ENCODE results near the gene PRR22. TPM values are rescaled to one million over a fixed set of nuclear protein-coding genes. Genes with fewer than 3 reads are reported as not detected.

PRR22 gene
- total RNA-seq, 1 experiment from 2014 or later, result 8.1 TPM

DNA sequence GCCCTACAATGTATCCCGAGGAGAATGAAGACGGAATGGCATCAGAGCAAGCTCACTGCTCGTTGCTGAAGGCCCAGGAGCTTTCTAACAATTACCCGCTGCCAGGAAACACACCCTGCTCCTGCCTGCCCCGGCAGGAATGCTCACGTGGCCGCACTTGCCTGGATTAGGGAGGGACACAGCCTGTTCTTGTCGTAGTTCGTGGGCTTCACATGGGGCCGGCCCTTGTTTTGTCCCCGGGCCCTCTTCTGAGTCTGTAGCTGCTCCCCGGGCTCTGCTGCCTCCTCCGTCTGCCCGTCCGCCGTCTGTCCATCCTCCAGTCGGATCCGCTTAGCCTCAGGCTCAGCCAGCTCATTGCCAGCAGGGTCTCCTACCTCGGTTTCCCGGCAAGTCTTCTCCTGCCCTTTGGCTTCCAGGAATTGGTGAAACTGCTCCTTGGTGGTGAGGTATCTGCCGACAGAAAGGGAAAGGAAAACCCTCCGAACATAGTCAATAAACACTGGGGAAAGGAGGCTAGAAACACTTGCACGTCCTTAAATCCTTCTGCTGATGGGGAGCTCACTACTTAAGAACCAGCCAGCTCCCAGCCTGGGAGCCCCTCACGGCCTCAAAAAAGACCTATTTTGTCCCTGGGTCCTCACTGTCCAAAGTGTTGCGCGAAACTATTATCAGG lies 5.5 kb upstream of the PRR22 start:
- H3K4me1 ChIP-seq (ENCODE audit: insufficient read depth, low read length), result no peaks in the 10 kb centered on the region
- no peaks in the 10 kb centered on the region; a peak in 2 of 5 replicates for H3K9me3 Mint-ChIP-seq
- no peak overlapping the region for H2AK5ac ChIP-seq (ENCODE audit: insufficient read length, low read length)
- no peak overlapping the region for H4K8ac ChIP-seq (replicated peaks; ENCODE audit: insufficient read length, low read depth, low read length)
- peaks cover 0 to 8% of the 10 kb centered on the region in 2 experiments; a peak in 3 of 4 replicates for H3K4me1 Mint-ChIP-seq
- H3K4me3 Mint-ChIP-seq, result peak overlapping the region; percentile 100
- no peak overlapping the region for H2BK120ac ChIP-seq (ENCODE audit: low read depth, low read length, poor library complexity, severe bottlenecking)
- H3K9ac ChIP-seq (ENCODE audit: extremely low read depth, insufficient read length, low read length), result no peak overlapping the region
- peak overlapping the region; percentile 28 for H3K4me2 ChIP-seq (ENCODE audit: insufficient read depth, insufficient read length, low read length)
- TF ChIP-seq, protein P1, sequence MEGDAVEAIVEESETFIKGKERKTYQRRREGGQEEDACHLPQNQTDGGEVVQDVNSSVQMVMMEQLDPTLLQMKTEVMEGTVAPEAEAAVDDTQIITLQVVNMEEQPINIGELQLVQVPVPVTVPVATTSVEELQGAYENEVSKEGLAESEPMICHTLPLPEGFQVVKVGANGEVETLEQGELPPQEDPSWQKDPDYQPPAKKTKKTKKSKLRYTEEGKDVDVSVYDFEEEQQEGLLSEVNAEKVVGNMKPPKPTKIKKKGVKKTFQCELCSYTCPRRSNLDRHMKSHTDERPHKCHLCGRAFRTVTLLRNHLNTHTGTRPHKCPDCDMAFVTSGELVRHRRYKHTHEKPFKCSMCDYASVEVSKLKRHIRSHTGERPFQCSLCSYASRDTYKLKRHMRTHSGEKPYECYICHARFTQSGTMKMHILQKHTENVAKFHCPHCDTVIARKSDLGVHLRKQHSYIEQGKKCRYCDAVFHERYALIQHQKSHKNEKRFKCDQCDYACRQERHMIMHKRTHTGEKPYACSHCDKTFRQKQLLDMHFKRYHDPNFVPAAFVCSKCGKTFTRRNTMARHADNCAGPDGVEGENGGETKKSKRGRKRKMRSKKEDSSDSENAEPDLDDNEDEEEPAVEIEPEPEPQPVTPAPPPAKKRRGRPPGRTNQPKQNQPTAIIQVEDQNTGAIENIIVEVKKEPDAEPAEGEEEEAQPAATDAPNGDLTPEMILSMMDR (conservative IDR thresholded peaks at IDR 0.05), result no peak
- no peak overlapping the region for H3T11ph ChIP-seq (ENCODE audit: low read length)
- H3K79me1 ChIP-seq (ENCODE audit: insufficient read depth, low read depth, low read length, poor library complexity, severe bottlenecking), result no peaks in the 10 kb centered on the region
- no peak overlapping the region for H3K23ac ChIP-seq (ENCODE audit: insufficient read length, low read depth, low read length)
- no peak overlapping the region for H2BK20ac ChIP-seq (ENCODE audit: low read depth, low read length, poor library complexity, severe bottlenecking)
- H3K56ac ChIP-seq (ENCODE audit: insufficient read length, low read depth, low read length), result no peak overlapping the region
- no peaks in the 10 kb centered on the region for H3K79me2 ChIP-seq (ENCODE audit: insufficient read depth, low read length)
- no peak overlapping the region for H2AFZ ChIP-seq (ENCODE audit: low read length)
- H3K36me3 Mint-ChIP-seq (ENCODE audit: insufficient read depth in 1 of 3, low read depth in 3 of 3), result peaks cover 23 to 45% (median 38%) of the 10 kb centered on the region in 3 experiments
- H3K14ac ChIP-seq (ENCODE audit: insufficient read depth, low read length), result no peak overlapping the region
- H3K4ac ChIP-seq (ENCODE audit: low read depth, low read length), result no peak overlapping the region
- no peak overlapping the region for H4K91ac ChIP-seq (ENCODE audit: insufficient read length, low read depth, low read length)
- DNase-seq, result no peak
- no peak overlapping the region for H3K18ac ChIP-seq (ENCODE audit: insufficient read length, low read depth, low read length)
- H3K27ac Mint-ChIP-seq, result peak overlapping the region; percentile 77 to 100 (median 80); a peak in 2 of 7 replicates
- no peaks in the 10 kb centered on the region for H4K20me1 ChIP-seq (ENCODE audit: control insufficient read depth, insufficient read depth, insufficient read length)
- no peak overlapping the region for H4K5ac ChIP-seq (ENCODE audit: insufficient read length, low read depth, low read length)
- WGBS (ENCODE audit: extremely low coverage, insufficient read length, low lambda C conversion rate), result no CpG with 5 or more reads among the region's 26 CpGs
- no peak overlapping the region for H3K27ac ChIP-seq (ENCODE audit: insufficient read length, low read depth, low read length)
- no peaks in the 10 kb centered on the region; the same call in none of the 2 replicates for H3K27me3 Mint-ChIP-seq (ENCODE audit: low read depth)
- H3K23me2 ChIP-seq (ENCODE audit: insufficient read length, low read depth, low read length, poor library complexity, severe bottlenecking), result no peaks in the 10 kb centered on the region
- H2BK15ac ChIP-seq (ENCODE audit: low read depth, low read length), result no peak overlapping the region
- H3K27me3 ChIP-seq (ENCODE audit: insufficient read depth, low read length), result no peaks in the 10 kb centered on the region
- no peaks in the 10 kb centered on the region for H3K9me3 ChIP-seq (ENCODE audit: control insufficient read depth, low read depth, low read length)
- H2BK12ac ChIP-seq (ENCODE audit: insufficient read length, low read depth, low read length), result no peak overlapping the region
- no peak overlapping the region for H2BK5ac ChIP-seq (ENCODE audit: insufficient read length, low read length)

Measured in H9 (cell line).